Esophagus mucosa (tissue), 1 donor: ENCODE results near the gene TNXB. TPM values are rescaled to one million over a fixed set of nuclear protein-coding genes. Genes with fewer than 3 reads are reported as not detected.
A peak's percentile ranks its signal among the peaks of the same experiment; 100 is the strongest.
"Not testable (repeated sequence)": the region's sequence is repeated elsewhere in the genome, so short reads cannot be mapped to it uniquely, and the experiment has no call there.

ENCODE experiments used
- ATAC-seq: fragments of 200-7000 bp; cut with Tn5 transposase; one replicate; pipeline ENCODE4 v1.9.1; 2020
- total RNA-seq: library from RNA; stranded (reverse); gene quantifications from one replicate; pipeline ENCODE4 v1.2.4, GENCODE V29; 2023
- donor health status: DM: yes; HTN: yes; CAD: no.

TNXB gene
- total RNA-seq, 1 donor from 2014 or later = 7.6 TPM

DNA sequence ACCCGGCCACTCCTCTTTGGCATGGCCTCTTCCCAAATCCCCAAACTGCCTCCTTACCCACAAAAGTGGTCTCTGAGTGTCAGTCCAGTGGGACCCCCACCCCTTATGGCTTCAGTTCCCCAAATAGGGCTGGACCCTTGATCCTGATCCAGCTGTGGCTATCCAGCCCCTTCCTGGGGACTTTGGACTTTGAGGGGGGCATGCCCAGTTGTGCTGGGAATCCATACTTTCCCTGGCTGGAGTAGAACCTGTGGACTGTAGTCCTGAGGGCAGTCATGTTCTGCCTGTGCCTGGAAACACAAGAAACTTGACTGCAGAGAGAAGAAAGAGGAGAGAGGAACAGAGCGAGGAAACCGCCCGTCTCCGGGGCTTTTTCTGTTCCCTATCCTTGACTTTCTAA, 72.0 kb downstream of the TNXB start:
- ATAC-seq = not testable (repeated sequence)

- not testable (repeated sequence) for ATAC-seq
Measured at GRCh38 chr6:32035283-32036013, 73.7 kb downstream of the TNXB start.

DNA sequence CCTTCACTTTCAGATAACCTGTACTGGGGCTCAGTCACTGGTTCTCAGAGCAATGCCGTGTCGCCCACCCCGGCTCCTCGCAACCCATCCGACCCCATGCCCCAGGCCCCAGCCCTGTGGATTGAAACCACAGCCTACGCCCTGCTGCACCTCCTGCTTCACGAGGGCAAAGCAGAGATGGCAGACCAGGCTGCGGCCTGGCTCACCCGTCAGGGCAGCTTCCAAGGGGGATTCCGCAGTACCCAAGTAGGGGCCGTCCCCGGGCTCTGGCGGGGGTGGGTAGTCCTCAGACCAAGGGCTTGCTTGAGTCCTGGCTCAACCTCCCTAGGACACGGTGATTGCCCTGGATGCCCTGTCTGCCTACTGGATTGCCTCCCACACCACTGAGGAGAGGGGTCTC, 79.6 kb downstream of the TNXB start:
- not testable (repeated sequence) for ATAC-seq

- ATAC-seq = peak; percentile 69
Measured at GRCh38 chr6:32028631-32029030, 80.5 kb downstream of the TNXB start.

DNA sequence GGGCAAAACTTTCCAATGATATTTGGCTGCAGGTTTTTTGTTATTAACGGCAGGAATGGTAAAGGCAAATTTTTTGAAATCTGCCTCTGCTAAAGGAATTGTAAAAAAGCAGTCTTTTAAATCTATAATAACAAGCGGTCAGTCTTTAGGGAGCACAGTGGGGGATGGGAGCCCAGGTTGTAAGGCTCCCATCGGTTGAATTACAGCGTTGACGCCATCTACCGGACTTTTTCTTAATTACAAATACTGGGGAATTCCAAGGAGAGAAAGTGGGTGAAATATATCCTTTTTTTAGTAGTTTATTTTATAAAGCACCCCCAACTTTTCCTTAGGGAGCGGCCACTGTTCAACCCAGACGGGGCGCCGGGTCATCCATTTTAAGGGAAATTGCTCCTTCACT, 87.0 kb downstream of the TNXB start:
- not testable (repeated sequence) for ATAC-seq

GRCh38 chr6:32014547-32014946, 94.6 kb downstream of the TNXB start, which contains the start of gene C4B:
C4B (plus strand) TSS chr6:32014795; CDS start chr6:32014846, 51 bp downstream.
- ATAC-seq = not testable (repeated sequence)

- ATAC-seq = not testable (repeated sequence)
Measured at GRCh38 chr6:32013738-32014137, 95.4 kb downstream of the TNXB start.

DNA sequence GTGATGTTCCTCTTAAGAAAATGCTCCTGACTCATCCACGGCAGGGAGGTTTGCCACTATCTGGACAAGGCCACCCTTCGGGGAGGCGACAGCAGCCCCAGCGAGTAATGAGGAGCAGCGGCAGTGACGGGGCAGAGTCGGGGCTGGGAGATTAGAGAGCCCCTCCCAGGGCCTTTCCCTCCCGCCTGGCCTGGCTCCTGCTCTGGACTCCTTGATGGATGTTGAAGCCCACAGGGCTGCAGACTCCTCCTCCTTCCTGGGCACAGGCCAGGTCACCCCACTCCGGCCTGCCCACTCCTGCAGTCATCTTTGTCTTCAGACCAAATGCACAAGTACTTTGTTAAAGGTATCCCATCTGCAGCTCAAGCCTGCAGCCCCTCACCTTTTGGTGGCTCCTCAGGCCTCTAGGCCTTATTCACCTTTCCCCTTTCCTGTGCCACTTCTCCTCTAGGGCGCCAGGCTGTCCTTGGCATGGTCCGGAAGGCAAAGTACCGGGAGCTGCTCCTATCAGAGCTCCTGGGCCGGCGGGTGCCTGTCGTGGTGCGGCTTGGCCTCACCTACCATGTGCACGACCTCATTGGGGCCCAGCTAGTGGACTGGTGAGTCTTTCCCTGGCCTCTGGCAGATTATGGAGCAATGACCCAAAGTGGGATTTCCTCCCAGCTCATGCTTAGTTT, 96.1 kb downstream of the TNXB start:
- ATAC-seq = not testable (repeated sequence)

GRCh38 chr6:32010856-32011530, 98.1 kb downstream of the TNXB start:
- ATAC-seq = not testable (repeated sequence)

DNA sequence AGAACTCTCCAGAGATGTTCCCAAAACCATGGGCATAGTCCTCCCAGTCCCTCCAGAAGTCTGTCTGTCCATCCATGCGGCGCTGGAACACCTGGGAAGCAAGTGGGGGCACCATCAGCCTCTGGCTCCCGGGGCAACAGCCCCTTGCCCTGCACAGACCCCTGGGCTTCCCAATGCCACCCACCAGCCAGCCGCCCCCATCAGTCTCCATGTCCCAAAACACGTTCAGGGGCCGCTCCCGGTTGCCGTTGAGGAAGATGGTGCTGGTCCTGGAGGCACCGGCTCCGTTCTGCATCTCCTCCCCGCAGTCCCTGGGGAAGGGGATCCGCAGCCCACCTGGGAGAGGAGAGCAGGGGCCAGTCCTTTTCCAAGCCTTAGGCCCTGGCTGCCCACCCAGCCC, 99.6 kb downstream of the TNXB start:
- not testable (repeated sequence) for ATAC-seq

DNA sequence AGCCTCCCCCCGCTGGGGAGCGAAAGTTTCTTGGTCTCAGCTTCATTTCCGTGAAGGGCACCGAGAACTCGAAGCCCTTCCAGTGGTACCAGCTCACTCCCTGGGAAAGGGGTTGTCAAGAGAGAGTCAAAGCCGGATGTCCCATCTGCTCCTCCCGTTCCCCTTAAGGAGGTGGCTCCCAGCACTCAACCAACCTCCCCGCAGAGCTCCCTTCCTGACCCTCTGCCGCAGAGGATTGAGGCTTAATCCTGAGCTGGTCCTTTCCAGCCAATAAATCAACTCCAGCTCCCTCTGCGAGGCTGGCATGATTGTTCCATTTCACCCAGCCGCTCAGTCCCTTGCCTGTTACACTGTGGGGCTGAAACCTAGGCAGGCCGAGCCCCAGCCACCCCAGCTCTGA, 100.5 kb downstream of the TNXB start:
- not testable (repeated sequence) for ATAC-seq

- ATAC-seq = not testable (repeated sequence)
Measured at GRCh38 chr6:32008037-32008436, 101.1 kb downstream of the TNXB start.

GRCh38 chr6:32007086-32007485, 102.1 kb downstream of the TNXB start:
- ATAC-seq = not testable (repeated sequence)

- not testable (repeated sequence) for ATAC-seq
Measured at GRCh38 chr6:32005991-32006529, 103.1 kb downstream of the TNXB start.

GRCh38 chr6:32005538-32005880, 103.6 kb downstream of the TNXB start:
- ATAC-seq = not testable (repeated sequence)

- peak; percentile 38 for ATAC-seq
Measured at GRCh38 chr6:32004864-32005537, 104.1 kb downstream of the TNXB start.

DNA sequence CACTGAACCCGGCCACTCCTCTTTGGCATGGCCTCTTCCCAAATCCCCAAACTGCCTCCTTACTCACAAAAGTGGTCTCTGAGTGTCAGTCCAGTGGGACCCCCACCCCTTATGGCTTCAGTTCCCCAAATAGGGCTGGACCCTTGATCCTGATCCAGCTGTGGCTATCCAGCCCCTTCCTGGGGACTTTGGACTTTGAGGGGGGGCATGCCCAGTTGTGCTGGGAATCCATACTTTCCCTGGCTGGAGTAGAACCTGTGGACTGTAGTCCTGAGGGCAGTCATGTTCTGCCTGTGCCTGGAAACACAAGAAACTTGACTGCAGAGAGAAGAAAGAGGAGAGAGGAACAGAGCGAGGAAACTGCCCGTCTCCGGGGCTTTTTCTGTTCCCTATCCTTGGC, 104.7 kb downstream of the TNXB start:
- ATAC-seq = not testable (repeated sequence)

DNA sequence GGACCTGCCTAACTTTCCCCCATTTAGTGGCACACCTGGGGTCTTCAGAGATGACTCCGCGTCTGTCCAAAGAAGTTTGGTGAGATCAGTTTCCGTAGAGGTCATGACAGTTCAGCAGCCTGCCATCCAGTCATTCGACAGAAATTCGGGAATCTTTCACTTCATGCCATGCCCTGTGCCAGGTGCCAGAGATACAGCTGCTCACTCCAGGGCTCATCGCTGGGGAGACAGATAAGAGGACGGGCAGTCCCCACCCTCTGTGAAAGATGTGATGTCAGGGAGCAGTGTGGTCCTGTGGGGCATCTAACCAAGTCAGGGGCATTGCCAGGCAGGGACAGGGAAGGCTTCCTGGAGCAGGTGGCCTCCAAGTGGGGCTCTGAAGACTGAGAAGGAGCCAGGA, 105.8 kb downstream of the TNXB start:
- ATAC-seq = not testable (repeated sequence)

DNA sequence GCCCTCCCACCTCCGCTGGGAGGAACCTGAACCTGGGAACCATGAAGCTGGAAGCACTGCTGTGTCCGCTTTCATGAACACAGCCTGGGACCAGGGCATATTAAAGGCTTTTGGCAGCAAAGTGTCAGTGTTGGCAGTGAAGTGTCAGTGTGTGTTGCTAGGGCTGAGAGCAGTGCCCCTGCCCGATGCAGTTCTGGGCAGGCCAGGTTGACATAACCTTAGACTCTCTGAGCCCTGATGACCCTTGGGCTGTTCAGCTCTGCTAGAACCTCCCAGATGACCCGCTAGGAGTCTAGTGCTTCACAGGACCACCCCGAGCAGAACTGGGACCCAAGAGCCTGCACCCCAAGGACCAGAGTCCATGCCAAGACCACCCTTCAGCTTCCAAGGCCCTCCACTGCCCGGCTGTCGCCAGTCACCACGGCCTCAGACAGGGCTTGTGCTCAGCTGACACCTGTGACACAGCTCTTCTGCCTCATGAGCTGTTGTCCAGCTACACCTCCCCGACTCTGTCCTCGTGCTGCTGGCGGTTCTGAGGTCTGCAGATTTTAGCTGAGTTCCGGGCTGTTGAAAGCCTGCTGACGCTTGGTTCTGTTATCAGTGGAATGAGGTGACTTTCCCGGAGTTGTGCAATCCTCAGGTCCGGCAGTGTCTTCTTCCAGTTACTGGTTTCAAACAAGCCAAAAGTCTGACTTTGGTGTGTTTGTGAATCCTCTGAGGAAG, 106.4 kb downstream of the TNXB start:
- ATAC-seq = not testable (repeated sequence)

DNA sequence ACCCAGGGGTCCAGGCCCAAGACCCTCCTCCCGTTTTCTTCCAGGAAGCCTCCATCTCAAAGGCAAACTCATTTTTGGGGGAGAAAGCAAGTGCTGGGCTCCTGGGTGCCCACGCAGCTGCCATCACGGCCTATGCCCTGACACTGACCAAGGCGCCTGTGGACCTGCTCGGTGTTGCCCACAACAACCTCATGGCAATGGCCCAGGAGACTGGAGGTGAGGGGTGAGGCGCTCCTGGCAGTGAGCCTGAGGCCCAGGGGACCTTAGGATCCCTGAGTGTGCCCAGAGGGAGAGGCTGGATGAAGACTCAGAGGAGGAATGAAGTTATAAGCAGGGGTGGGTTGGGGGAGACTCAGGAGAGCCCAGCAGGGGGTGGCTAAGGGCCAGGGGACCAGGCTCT, 112.8 kb downstream of the TNXB start:
- not testable (repeated sequence) for ATAC-seq

DNA sequence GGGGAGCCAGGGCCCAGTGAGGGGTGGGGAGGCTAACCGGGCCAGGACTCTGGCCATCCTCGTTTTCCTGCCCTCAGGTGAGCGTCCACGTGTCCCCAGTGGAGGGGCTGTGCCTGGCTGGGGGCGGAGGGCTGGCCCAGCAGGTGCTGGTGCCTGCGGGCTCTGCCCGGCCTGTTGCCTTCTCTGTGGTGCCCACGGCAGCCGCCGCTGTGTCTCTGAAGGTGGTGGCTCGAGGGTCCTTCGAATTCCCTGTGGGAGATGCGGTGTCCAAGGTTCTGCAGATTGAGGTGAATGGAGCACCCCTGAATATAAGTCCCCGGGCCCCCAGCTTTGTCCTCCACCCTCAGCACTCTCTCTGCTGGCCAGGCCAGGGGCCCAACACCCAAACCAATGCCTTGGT, 114.7 kb downstream of the TNXB start:
- ATAC-seq = not testable (repeated sequence)
